ENCODE data around the gene UNC13D.
"Not testable (repeated sequence)": the region's sequence is repeated elsewhere in the genome, so short reads cannot be mapped to it uniquely, and the experiment has no call there.

The UNC13D gene

DNA sequence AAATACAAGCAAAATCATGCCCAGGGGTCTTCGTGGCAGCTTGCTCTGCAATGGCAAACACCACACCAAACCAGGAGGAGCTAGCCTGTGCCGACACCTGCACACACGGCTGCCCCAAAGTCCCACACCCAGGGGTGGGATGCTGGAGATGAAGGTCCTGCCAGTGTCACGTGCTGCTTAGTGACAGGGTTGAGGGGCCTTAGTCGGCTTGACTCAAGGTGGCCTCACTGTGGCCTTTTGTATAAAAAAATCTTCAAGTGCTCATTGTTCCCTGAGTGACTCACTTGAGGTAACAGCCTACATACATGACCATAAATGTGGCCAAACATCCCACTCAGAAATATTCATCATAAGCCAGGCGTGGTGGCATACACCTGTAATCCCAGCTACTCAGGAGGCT lies 45.2 kb upstream of the UNC13D start:
- no peaks in the 10 kb centered on the region for H3K9me3 ChIP-seq (replicated peaks; ENCODE audit: insufficient read depth, low read length)
- no peak overlapping the region for H3K9ac ChIP-seq (ENCODE audit: low read length)
- DNase-seq, result no peak
- no peak overlapping the region for H2AFZ ChIP-seq (ENCODE audit: low read length)
- H3K4me3 ChIP-seq (ENCODE audit: low read length), result no peak overlapping the region
- no peaks in the 10 kb centered on the region for H3F3A ChIP-seq (ENCODE audit: insufficient read depth, low read length)
- peaks cover 4% of the 10 kb centered on the region for H3K79me2 ChIP-seq (ENCODE audit: low read length)
- H3K27me3 ChIP-seq (replicated peaks; ENCODE audit: insufficient read depth, low read length), result no peaks in the 10 kb centered on the region
- H3K4me2 ChIP-seq (ENCODE audit: low read depth, low read length), result no peak overlapping the region
- no peaks in the 10 kb centered on the region for H3K4me1 ChIP-seq (ENCODE audit: low read length)
- TF ChIP-seq, protein P1, sequence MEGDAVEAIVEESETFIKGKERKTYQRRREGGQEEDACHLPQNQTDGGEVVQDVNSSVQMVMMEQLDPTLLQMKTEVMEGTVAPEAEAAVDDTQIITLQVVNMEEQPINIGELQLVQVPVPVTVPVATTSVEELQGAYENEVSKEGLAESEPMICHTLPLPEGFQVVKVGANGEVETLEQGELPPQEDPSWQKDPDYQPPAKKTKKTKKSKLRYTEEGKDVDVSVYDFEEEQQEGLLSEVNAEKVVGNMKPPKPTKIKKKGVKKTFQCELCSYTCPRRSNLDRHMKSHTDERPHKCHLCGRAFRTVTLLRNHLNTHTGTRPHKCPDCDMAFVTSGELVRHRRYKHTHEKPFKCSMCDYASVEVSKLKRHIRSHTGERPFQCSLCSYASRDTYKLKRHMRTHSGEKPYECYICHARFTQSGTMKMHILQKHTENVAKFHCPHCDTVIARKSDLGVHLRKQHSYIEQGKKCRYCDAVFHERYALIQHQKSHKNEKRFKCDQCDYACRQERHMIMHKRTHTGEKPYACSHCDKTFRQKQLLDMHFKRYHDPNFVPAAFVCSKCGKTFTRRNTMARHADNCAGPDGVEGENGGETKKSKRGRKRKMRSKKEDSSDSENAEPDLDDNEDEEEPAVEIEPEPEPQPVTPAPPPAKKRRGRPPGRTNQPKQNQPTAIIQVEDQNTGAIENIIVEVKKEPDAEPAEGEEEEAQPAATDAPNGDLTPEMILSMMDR (IDR thresholded peaks at IDR 0.05; ENCODE audit: low read length), result no peak
- no peak for TF ChIP-seq EZH2 (optimal IDR thresholded peaks at IDR 0.05; ENCODE audit: low read depth, low read length)
- TF ChIP-seq EZH2phosphoT487 (IDR thresholded peaks at IDR 0.05; ENCODE audit: low read length), result no peak
- no peaks in the 10 kb centered on the region for H3K36me3 ChIP-seq (replicated peaks; ENCODE audit: insufficient read depth, low read length)
- no peaks in the 10 kb centered on the region for H3K9me2 ChIP-seq (replicated peaks; ENCODE audit: insufficient read depth, low read length)
- no peak overlapping the region for H3K27ac ChIP-seq (ENCODE audit: low read length)
- no peaks in the 10 kb centered on the region for H4K20me1 ChIP-seq (ENCODE audit: insufficient read depth, low read length)

DNA sequence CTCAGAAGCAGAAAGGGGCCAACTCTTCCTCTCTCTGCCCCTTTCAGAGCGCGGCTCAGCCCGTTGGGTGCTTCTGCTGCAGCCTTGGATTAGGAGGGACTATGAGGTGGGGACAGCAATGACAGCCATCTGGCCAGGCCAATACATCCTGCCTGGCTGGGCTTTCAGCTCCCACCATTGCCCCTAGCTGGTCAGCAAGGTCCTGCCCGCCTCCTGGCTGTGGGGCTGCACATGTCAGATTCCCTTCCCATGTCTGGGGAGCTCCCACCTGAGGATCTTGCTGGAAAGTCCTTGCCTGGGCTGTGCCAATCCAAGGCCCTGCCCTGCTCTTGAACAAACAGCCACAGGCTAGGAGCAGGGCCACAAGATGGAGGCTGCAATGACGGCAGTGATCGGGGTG lies 44.3 kb upstream of the UNC13D start:
- Histone ChIP-seq H2AFZ (ENCODE audit: low read length) (no peak overlapping the region), H3K9ac (ENCODE audit: low read length) (no peak overlapping the region), H3K79me2 (ENCODE audit: low read length) (no peaks in the 10 kb centered on the region), H3K4me1 (ENCODE audit: low read length) (no peaks in the 10 kb centered on the region), H3K27ac (ENCODE audit: low read length) (no peak overlapping the region), H3K27me3 (replicated peaks; ENCODE audit: insufficient read depth, low read length) (no peaks in the 10 kb centered on the region), H3F3A (ENCODE audit: insufficient read depth, low read length) (no peaks in the 10 kb centered on the region), H3K4me3 (ENCODE audit: low read length) (no peak overlapping the region), H3K9me2 (replicated peaks; ENCODE audit: insufficient read depth, low read length) (no peaks in the 10 kb centered on the region), H3K36me3 (replicated peaks; ENCODE audit: insufficient read depth, low read length) (no peaks in the 10 kb centered on the region), H4K20me1 (ENCODE audit: insufficient read depth, low read length) (no peaks in the 10 kb centered on the region), H3K9me3 (replicated peaks; ENCODE audit: insufficient read depth, low read length) (no peaks in the 10 kb centered on the region), H3K4me2 (ENCODE audit: low read depth, low read length) (no peak overlapping the region)
- TF ChIP-seq EZH2phosphoT487 (IDR thresholded peaks at IDR 0.05; ENCODE audit: low read length) (no peak), EZH2 (optimal IDR thresholded peaks at IDR 0.05; ENCODE audit: low read depth, low read length) (no peak)
- TF ChIP-seq, protein P1 (IDR thresholded peaks at IDR 0.05; ENCODE audit: low read length), result no peak
- no peak for DNase-seq

DNA sequence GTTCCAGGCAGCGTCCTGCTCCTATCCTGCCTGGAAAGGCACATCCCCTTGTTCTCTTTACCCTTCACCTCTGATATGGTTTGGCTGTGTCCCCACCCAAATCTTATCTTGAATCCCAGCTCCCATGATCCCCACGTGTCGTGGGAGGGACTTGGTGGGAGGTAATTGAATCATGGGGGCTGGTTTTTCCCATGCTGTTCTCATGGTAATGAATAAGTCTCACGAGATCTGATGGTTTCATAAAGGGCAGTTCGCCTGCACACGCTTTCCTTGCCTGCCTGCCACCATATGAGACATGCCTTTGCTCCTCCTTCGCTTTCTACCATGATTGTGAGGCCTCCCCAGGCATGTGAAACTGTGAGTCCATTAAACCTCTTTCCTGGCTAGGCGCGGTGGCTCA lies 41.7 kb upstream of the UNC13D start:
- H3K27me3 ChIP-seq (replicated peaks; ENCODE audit: insufficient read depth, low read length); H3K4me1 ChIP-seq (ENCODE audit: low read length); H3K4me3 ChIP-seq (ENCODE audit: low read length); H3K4me2 ChIP-seq (ENCODE audit: low read depth, low read length); DNase-seq; H3K27ac ChIP-seq (ENCODE audit: low read length); H3K9me3 ChIP-seq (replicated peaks; ENCODE audit: insufficient read depth, low read length); H3K79me2 ChIP-seq (ENCODE audit: low read length); H3F3A ChIP-seq (ENCODE audit: insufficient read depth, low read length); H2AFZ ChIP-seq (ENCODE audit: low read length); H3K9me2 ChIP-seq (replicated peaks; ENCODE audit: insufficient read depth, low read length); H3K9ac ChIP-seq (ENCODE audit: low read length); H4K20me1 ChIP-seq (ENCODE audit: insufficient read depth, low read length); H3K36me3 ChIP-seq (replicated peaks; ENCODE audit: insufficient read depth, low read length): not testable (repeated sequence)

DNA sequence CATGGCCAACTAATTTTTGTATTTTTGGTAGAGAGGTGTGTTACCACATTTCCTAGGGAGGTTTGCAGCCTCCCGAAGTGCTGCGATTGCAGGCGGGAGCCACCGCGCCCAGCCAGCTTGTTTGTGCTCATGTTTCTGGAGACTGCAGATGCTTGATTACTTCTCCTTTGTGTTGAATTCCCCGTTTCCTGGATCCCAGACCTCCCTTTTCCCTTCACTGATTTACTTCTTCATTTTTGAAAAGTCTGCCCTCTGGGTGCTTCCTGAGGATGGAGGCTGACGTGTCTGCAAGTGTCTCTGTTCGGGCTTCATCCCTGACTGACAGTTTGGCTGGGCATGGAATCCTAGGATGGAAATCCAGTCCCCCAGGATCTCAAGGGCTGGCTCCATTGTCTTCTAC lies 41.2 kb upstream of the UNC13D start:
- no peaks in the 10 kb centered on the region for H3K36me3 ChIP-seq (replicated peaks; ENCODE audit: insufficient read depth, low read length)
- H3K9ac ChIP-seq (ENCODE audit: low read length), result no peak overlapping the region
- no peak for TF ChIP-seq EZH2 (optimal IDR thresholded peaks at IDR 0.05; ENCODE audit: low read depth, low read length)
- no peak for TF ChIP-seq EZH2phosphoT487 (IDR thresholded peaks at IDR 0.05; ENCODE audit: low read length)
- TF ChIP-seq, protein P1 (IDR thresholded peaks at IDR 0.05; ENCODE audit: low read length), result no peak
- H3K79me2 ChIP-seq (ENCODE audit: low read length), result no peaks in the 10 kb centered on the region
- no peak overlapping the region for H3K4me2 ChIP-seq (ENCODE audit: low read depth, low read length)
- no peaks in the 10 kb centered on the region for H3K9me3 ChIP-seq (replicated peaks; ENCODE audit: insufficient read depth, low read length)
- H4K20me1 ChIP-seq (ENCODE audit: insufficient read depth, low read length), result no peaks in the 10 kb centered on the region
- no peaks in the 10 kb centered on the region for H3K27me3 ChIP-seq (replicated peaks; ENCODE audit: insufficient read depth, low read length)
- H2AFZ ChIP-seq (ENCODE audit: low read length), result no peak overlapping the region
- H3K4me1 ChIP-seq (ENCODE audit: low read length), result no peaks in the 10 kb centered on the region
- no peaks in the 10 kb centered on the region for H3K9me2 ChIP-seq (replicated peaks; ENCODE audit: insufficient read depth, low read length)
- H3K4me3 ChIP-seq (ENCODE audit: low read length), result no peak overlapping the region
- DNase-seq, result no peak
- no peak overlapping the region for H3K27ac ChIP-seq (ENCODE audit: low read length)
- H3F3A ChIP-seq (ENCODE audit: insufficient read depth, low read length), result no peaks in the 10 kb centered on the region; the same call in 1 of the 2 replicates

Data from MM.1S (cell line).